Transverse colon (tissue), 4 donors: ENCODE results near the gene GCC2.

Experiments
- CTCF ChIP-seq, 5 experiments: fragments of 200-600 bp in 3 of 5; fragments of 450-650 bp in 2 of 5; sonication (generic) in 3 of 5; IDR thresholded peaks; 1 replicate in 2 of 5; 2 replicates in 3 of 5; pipeline ENCODE4 v1.5.1; 2016 to 2017; ENCODE audit warnings: antibody characterized with exemption in 5 of 5, inconsistent platforms in 3 of 5, mild to moderate bottlenecking in 2 of 5, moderate library complexity in 1 of 5
- POLR2AphosphoS5 ChIP-seq, 3 donors: sonication (generic); formaldehyde crosslinking; IDR thresholded peaks; one replicate each; pipeline ENCODE4 v1.6.1; 2016; ENCODE audit warnings: antibody characterized with exemption in 3 of 3

DNA sequence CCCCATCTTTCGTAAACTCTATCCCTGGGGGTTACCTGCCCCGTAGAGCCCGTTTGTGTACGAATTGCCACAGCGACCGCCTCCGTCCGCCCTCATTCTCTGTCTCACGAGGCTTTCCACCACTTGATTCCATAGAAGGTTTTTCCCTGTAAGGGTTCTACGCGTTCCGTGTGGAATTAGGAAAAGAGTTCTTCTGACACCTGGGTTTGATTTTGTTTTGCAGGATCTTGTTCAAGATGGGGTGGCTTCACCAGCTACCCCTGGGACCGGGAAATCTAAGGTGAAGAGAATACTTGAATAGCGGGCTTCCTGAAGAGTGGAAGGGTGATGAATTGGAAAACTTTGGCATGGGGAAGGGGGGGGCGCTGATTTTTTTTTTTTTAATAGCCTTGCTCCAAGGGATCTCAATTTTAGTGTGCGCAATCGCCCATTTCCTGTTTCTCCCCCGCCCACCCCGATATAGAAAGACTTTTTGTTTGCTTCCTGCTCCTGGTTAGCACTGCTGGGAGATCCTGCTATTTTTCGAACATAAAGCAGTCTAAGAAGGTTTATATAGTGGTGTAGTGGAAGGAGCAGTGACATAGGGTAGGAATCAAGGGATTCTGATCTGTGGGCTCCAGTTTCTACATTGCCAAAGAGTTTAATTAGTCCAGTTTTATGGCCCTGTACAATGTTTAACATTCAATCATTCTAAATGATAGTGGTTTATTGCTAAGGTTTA is 564 bp downstream of the GCC2 start:
- no peak for TF ChIP-seq CTCF (IDR thresholded peaks at IDR 0.05)
- TF ChIP-seq POLR2AphosphoS5 (IDR thresholded peaks at IDR 0.05), result peak in 1 of 3 donors; percentile 58
